ENCODE data around the gene B9D1.

GRCh38 chr17:19318611-19319010 lies 43.9 kb downstream of the B9D1 start:
- TF ChIP-seq CTCF (IDR thresholded peaks at IDR 0.05) = no peak
- no peak for TF ChIP-seq POLR2A (IDR thresholded peaks at IDR 0.05)

Data from testis (tissue), 2 donors.